Putamen (tissue), 1 donor: ENCODE results near the gene KCNMB2.

Experiments used
- DNase-seq: peaks from one replicate; pipeline ENCODE4 v3.0.0-alpha.2; 2016; ENCODE audit warnings: low spot score

Gene KCNMB2

DNA sequence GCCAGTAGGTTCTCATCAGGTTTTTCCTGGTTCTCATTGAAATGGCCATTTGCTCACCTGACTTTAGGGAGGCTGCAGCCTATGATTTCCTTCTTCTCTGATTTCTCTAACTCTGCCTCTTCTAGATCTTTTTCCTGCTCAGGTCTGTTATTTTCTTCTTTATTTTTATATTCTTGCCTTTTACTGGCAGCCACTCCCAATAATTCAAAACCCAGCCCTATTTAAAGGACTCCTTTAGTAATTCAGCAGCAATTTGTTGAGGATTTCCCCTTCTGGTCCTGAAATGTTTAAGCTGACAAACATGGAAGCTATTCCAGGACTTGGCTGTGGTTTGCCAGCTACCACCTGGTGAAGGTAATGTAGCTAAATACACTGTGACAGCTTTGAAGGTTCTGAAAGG lies 333.8 kb downstream of the KCNMB2 start:
- no peak for DNase-seq

DNA sequence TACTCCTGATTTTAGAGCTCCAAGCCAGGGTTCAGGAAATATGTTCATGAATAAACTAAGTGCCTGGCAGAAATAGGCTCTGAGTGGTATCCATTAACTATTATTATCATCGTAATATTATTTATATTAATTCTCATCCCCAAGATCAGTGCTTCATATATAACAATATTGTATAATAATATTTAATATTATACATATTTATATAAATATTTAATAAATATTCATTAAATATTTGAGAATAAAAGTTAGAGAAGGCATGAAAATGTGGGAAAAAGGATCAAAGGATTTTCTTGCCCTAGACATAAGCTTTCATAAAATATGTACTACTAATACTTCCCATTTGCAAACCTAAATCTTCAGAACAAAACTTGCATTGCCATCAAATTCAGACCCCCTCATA lies 338.9 kb downstream of the KCNMB2 start:
- no peak for DNase-seq

DNA sequence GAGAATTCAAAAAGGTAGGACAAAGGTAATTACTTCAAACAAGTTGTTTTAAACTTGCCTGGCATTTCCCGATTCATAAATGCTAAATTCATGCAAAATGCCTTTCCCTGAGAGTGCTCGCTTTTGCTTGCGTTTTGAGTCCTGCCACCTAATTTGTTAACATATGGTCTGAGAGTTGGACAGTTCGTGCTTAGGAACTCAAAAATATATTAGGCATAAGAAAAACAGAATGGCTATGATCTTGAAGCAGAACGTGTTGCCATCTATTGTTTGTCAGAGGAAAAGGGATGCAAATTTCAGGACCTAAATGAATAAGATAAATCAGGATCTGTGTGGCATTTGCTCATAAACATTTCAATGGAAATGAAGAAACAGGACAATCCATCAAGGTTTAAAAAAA lies 339.6 kb downstream of the KCNMB2 start:
- DNase-seq = no peak

DNA sequence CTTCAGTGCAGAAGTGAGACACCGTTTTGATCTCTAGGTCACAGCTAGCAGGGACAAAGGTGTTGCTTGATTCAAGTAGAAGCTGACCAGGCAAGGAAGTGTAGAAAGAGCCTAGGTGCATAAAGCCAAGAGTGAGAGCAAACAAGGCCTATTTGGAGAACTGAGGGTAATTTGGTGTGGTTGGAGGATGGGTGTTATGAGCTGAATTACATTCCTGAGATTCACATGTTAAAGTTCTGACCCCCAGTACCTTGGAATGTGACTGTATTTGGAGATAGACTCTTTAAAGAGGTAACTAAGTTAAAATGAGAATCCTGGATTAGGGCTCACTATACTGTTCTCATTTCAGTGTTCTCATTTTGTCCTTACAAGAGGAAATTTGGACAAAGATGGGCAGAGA lies 344.0 kb downstream of the KCNMB2 start:
- DNase-seq = no peak
